T1000 (cell line): ENCODE results near the gene PHF19.

Source experiments
- DNase-seq: peaks from one replicate; lab custom pipeline; 2025; ENCODE audit warnings: mixed read lengths; lab: John Stamatoyannopoulos, UW

The PHF19 gene

DNA sequence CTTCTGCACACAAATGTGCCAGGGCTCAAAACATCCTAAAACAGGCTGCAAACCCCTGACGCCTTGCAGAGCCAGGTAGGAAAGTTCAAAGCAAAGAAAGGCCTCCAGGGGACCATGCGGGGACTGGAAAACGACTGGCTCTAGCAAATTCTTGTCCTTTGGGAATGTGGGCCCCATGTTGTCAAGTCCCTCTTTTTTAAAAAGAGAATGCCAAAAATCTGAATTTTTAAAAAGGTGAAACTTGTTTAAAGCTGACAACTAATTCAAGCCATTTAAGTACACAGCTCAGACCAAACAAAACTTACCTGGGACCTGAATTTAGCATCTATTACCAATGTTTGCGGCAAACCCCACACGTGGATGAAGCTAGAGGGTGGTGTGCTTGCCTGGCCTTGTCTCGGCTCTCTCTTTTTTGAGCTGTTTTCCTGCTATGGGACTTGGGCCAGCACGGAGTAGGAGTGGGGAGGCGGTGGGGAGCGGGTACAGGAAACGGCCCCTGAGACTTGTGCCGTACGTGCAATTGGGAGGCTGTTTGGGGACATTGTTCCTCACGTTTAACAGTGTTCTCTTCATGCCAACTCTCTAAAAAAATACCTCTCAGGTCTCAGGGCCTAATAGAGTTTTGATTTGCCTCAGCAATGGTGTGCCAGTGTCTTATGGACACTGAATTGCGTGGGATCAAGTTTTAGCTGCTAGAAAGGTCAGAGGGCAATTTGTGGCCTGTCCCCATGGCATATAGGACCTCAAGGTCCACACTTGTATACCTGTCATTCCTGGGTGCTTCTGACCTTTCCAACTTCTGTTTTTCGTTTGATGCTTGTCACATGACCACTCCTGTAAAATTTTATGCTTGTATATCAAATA is 15.1 kb upstream of the PHF19 start:
- no peak for DNase-seq

GRCh38 chr9:120891245-120891883 is 14.4 kb upstream of the PHF19 start:
- no peak for DNase-seq

- DNase-seq, result no peak
These were observed 13.6 kb upstream of the PHF19 start for GRCh38 chr9:120890320-120891244.

DNA sequence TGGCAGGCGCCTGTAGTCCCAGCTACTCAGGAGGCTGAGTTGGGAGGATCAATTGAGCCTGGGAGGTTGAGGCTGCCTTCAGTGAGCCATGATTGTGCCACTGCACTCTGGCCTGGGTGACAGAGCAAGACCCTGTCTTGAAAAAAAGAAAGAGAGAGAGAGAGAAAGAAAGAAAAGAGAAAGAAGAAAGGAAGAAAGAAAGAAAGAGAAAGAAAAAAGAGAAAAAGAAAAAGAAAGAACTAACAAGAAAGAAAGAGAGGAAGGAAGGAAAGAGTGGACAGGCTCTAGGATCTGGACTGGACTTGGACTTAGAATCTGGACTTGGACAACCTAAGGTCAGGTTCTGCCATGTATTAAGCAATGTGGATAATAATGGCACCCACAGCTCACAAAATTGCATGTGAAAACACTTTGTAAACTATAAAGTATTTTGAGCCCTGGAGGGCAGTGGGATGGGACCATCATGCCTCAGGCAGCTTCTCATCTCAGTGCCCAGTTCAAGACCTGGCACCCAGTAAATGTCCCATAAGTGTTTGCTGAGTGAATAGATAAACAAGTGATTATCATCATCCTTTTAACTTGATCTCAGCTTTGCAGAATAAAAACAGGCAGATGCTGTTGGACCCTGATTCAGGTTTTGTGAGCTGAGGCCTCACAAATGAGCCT is 12.8 kb upstream of the PHF19 start:
- no peak for DNase-seq

GRCh38 chr9:120888626-120889025 is 11.6 kb upstream of the PHF19 start:
- DNase-seq, result no peak

DNA sequence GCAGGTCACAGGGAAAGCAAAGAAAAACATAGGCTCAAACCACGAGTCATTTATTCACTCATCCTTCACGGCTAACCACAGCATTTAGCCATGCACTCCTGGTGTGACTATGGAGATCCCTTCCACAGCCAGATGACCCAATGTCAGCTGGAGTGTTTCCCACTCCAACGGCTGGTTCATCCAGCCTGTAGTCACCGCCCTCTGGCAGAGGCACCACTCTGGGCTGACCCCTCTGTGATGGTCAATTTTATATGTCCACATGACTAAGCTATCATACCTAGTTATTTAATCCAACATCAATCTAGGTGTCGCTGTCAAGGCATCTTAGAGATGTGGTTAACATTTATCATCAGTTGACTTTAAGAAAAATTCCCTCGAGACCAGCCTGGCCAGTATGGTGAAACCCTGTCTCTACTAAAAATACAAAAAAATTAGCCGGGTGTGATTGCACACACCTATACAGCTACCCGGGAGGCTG is 9.5 kb upstream of the PHF19 start:
- peak; percentile 54 for DNase-seq

DNA sequence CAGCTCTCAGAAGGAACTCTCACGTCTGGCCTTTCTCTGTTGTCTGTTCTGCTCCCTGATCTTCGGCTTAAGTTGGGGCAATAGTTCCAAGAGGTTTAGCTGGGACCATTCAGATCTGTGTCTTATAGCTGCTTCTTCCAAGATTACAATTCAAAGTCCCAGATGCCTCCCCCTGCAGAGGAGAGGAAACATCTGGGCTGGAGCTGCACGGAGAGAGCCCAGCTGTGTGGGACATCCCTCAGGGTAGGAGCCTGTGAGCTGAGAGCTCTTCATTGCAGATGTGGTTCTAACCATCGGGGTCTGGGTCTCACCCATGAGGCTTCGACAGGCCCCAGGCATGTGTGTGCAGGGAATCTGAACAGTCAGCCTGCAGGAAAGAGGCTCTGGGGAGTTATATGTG is 9.0 kb upstream of the PHF19 start:
- no peak for DNase-seq

DNA sequence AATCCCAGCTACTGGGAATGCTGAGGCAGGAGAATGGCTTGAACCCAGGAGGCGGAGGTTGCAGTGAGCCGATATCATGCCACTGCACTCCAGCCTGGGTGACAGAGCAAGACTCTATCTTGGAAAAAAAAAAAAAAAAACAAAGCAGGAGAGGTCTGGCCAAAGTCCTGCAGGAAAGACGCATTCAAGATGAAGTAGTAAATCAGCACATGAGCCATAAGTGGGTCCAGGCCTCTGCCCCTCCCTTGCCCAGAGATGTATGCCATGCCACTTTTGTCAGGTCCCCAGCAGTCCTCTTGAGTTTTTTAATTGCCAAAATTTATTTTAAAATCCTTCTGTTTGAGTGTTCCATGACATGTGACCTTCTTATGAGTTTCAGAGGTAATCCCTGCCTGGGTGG is 8.5 kb upstream of the PHF19 start:
- DNase-seq, result no peak

DNA sequence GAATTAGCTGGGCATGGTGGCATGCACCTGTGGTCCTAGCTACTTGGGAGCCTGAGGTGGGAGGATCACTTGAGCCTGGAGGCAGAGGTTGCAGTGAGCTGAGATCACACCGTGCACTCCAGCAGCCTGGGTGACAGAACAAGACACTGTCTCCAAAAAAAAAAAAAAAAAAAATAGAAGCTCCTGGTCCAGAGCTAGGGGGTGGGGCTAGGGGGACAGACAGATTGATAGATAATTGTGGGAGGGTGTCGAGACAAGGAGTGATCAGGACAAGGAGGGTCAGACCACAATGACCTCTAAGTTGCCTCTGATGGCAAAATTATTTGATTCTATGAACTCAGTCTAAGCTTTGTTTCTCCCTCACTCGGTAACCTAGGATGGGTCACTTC is 6.6 kb upstream of the PHF19 start:
- no peak for DNase-seq

GRCh38 chr9:120882935-120883607 is 6.1 kb upstream of the PHF19 start:
- no peak for DNase-seq

GRCh38 chr9:120879446-120879845 is 2.5 kb upstream of the PHF19 start:
- no peak for DNase-seq

GRCh38 chr9:120878188-120879130 is 1.5 kb upstream of the PHF19 start:
- no peak for DNase-seq

- DNase-seq, result peak; percentile 34
These were observed 467 bp upstream of the PHF19 start for GRCh38 chr9:120877276-120878034.

DNA sequence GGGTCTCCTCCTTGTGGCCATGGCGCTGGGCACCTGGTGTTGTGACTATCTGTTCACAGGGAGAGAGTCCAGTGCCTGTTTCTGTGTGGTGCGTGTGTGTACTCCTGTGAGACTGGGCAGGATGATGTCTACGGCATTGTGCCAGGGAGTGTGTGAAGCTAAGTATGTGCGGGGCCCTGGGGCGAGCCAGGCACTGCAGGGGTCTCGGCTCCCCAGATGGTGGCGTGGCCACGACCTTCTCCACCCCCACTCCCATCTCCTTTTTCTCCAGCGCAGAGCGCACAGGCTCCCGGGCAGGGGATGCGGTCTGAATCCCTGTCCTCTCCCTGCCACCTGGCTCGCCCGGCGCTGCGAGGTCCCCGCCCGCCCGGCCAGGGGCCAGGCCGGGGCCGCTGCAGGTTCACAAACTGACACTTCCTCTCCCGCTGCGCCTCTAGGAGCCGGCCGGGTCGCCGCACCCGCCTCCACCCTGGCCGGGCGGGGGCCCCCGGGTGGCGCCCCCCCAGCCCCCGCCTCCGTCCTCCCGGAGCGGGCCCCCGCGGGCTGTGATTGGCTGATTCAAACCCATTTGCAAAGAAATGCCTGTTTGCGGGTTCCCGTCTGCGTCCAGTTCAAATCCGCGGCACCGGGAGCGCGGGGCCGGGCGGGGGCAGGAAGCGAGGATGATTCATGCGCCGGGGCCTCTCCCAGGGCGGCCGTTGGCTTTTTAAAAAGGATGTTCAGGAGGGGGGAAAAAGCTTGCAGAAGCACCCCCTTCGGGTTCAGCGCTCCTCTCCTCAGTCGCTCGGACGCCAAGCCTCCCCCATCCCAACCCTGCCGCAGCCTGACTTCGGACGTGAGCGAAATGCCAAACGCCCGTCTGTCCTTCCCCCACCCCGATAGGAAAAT is 790 bp downstream of the PHF19 start:
- DNase-seq, result peak; percentile 83

DNA sequence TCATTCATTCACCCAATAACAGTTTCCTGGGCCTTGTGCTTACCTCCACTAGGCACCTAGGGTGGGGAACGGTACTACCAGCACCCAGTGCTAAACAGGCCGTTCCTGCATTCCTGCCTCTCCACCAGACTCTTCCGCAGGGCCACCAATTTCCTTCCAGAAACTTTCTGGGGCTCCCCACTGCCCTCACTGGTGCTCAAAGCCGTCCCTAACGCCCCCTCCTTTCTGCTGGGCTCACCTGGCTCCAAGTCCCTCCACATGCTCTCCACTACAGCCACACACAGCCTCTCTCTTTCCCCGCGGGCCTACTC is 1.4 kb downstream of the PHF19 start:
- DNase-seq, result no peak

GRCh38 chr9:120875195-120875565 is 1.8 kb downstream of the PHF19 start:
- DNase-seq, result no peak

DNA sequence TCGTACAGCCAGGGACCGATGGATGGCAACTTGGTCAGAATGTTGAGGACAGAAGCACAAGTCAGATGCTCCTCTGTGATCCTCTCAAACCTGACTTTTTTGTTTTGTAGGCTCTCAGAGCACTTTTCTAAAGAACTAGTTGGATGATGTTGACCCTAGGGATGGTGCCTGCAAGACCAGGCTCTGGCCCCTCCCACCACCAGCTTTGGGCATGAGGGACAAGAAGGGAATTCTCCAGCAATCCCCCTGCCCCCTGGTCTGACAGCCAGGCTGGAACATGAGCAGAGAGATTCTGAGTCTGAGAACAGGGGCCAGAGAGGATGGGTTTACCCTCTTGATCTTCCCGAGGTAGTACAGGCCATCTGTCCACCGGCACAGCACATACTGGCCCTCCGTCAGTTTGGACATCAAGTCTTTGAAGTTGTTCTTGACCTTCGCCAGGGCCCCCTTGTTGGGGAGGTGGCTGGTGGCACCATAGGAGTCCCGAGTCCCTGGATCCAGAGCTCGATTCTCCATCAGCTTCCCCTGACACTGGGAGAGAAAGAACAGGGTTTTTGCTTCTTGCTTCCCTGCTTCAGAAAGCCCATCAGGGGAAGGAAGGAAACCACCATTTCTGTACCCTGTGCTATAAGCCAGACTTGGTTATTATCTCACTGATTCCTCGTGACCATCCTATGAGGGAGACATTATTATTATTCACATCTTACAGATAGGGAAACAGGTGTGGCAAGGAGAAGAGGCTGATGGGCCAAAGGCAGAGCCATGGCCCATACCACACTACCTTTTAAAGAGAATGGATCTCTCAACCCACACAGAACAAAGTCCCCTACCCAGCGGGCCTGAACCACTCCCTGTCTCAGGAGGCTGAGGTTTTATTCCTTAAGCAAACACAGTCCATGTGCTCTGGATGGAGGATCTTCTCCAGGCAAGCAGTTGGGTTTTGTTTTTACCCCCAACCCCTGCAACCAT is 2.5 kb downstream of the PHF19 start:
- no peak for DNase-seq
